GM19025 (cell line): Measurements from ENCODE around the gene KIAA1614.

ENCODE experiments used
- ATAC-seq: cut with Tn5 transposase; IDR thresholded peaks from one replicate; pipeline ENCODE4 v1.9.1; 2021; ENCODE audit warnings: mild to moderate bottlenecking, low read depth, moderate library complexity; ENCODE audit not compliant: unreplicated experiment

The KIAA1614 gene

GRCh38 chr1:180923021-180923841, 10.5 kb downstream of the KIAA1614 start:
- no peak for ATAC-seq

DNA sequence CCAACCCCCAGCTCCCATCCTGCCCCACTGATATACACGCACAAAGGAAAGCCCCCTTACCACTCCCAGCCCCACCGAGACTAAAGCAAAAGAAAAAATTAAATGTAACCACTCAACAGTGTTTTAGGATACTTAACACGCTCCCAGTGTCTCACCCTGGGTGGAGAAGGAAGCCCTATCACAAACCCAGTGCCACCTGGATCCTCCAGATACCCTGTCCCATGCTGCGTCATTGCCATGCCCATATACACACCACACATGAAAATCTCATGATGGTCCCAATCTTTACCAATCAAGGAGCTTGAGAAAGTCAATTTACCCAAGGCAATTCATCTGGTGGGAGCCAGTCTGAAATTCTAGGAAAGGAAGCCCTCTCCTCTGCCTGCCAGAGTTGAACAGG, 11.2 kb downstream of the KIAA1614 start:
- ATAC-seq = no peak

DNA sequence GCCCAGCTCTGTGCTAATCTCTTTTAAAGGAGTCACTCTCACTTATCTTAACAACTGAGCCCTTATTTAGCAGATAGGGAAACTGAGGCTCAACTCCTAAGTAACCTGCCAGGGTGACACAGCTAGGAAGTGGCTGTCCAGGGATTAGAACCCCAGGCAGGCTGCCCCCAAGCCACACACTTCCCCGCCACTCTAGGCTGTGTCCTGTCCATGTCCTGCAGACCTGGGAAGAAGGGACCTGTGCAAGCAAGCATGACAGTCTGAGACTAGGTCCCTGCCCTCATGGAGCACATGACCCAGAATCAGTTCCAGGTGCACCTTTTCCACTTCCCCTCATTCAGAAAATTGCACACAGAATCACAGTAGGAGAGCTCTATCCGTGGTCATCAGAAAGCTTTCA, 12.2 kb downstream of the KIAA1614 start:
- ATAC-seq = no peak

DNA sequence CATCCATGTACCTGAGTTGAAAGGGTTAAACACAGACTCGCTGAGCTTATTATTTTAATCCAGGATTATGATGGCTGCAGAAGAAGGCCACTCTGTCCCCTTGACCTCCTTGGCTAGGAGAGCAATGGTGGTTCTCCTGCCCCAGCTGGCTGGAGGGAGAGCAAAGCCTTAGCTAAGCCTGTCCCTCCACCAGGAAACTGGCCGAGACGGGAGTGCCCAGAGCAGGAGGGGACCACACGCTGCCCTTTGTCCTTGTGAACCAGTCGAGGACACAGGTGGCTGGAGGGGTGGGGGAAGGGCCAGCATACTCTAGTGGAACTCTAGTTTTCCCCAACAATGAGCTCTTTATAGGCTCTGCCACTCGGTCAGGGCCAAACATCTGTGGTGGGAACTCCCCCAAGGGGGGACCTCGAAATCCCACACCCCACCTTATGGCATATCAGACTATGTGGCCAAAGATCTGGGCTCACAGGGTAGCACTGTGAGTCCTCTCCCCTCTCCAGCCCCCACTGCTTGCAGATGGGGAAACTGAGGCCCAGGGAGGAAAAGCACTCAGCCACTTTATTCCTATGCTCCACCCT, 12.9 kb downstream of the KIAA1614 start:
- no peak for ATAC-seq

GRCh38 chr1:180926164-180926981, 13.7 kb downstream of the KIAA1614 start:
- ATAC-seq = no peak

DNA sequence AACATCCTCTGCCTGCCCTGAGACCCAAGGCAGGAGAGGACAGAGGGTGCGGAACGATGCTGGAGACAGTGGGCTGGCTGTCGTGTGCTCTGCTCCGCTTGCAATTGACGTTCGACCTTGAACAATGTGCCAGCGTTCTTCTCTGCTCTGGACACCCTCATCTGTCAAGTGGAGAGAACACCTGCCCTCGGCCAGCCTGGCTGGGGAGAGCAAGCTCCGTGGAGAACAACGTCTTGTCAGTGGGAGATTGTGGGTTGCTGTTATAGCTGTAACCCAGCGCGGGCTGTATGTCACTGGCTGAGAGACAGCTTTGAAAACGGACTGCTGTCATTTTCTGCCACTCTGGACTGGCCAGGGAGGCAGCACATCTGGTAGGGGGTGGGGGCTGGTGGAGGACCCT, 14.7 kb downstream of the KIAA1614 start:
- no peak for ATAC-seq

- ATAC-seq = no peak
Measured at GRCh38 chr1:180927841-180928240, 15.1 kb downstream of the KIAA1614 start.

DNA sequence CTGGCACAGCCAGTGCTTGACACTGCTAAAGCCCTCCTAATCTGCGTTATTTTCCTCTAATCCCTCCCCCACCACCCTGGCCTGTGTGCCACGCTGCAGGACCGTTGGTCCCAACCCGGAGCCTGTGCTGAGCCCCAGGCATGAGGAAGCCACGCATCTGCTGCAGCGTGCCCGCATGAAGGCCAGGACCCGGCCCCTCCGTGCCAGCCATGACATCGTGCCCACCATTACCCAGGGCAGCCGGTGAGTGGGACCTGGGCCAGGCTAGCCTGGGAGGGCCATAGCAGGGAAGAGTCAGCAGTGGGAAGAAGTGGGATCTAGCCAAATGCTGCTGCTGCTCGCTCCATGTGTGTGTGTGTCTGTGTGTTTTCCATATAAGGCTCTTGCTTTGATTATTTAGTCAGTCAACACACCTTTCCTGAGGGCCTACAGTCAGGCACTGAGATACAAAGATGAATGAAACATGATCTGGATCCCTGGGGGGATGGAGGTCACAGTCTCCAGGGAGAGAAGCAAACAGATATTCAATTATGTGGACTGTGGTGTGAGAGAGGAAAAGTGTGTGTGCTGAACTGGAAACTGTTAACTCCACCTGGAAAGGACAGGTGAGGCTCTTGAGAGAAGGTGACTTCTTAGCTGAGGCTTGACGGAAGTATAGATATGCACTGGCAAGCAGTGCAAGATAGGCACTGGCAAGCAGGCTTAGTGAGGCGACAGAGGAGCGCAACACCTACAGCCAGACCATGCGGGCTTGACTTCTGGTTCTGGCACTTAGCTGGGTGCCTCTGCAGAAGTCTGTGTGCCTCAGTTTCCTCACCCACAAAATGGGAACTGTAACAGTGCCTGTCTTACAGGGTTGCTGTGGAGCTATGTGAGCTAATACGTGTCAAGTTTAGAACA, 15.9 kb downstream of the KIAA1614 start:
- ATAC-seq = no peak

GRCh38 chr1:180929389-180929788, 16.7 kb downstream of the KIAA1614 start:
- ATAC-seq = no peak

GRCh38 chr1:180930687-180931086, 18.0 kb downstream of the KIAA1614 start:
- no peak for ATAC-seq

- ATAC-seq = no peak
Measured at GRCh38 chr1:180931529-180931928, 18.8 kb downstream of the KIAA1614 start.

GRCh38 chr1:180932378-180932777, 19.7 kb downstream of the KIAA1614 start:
- no peak for ATAC-seq

- no peak for ATAC-seq
Measured at GRCh38 chr1:180933141-180933540, 20.4 kb downstream of the KIAA1614 start.

GRCh38 chr1:180934563-180934962, 21.9 kb downstream of the KIAA1614 start:
- no peak for ATAC-seq

DNA sequence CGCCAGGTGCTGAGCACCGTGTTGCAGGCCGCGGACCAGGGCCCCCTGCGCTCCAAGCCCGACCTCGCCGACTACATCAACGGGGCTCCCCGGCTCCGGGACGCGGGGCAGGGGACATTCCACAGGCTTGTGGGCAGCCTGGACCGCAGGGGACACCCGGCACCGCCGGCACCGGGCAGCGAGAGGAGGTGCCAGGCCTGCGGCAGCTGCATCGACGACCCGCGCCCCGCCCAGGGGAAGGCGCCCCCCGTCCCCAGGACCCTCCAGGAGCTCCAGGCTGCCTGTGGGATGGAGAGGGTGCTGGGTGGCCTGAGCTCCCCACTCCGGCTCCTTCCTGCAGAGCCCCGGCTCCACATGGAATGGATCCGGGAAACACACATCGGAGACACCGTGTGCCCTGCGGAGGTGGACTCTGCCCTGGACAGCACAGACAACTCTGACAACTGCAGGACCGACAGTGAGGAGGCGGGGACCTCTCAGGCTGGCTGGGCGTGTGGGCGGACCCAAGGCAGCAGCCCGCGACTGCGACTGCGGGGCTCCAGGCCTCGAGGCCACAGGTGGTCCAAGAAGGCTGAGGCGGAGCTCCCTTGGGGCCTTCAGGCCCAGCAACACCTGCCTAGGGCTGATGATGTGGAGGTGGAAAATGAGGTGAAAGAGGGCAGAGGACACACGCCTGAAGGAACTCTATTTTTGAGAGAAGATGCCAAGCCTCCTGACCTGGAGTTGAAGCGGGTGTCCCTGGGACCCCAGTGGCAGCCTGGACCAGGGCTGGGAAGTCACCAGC, 22.8 kb downstream of the KIAA1614 start:
- ATAC-seq = no peak

DNA sequence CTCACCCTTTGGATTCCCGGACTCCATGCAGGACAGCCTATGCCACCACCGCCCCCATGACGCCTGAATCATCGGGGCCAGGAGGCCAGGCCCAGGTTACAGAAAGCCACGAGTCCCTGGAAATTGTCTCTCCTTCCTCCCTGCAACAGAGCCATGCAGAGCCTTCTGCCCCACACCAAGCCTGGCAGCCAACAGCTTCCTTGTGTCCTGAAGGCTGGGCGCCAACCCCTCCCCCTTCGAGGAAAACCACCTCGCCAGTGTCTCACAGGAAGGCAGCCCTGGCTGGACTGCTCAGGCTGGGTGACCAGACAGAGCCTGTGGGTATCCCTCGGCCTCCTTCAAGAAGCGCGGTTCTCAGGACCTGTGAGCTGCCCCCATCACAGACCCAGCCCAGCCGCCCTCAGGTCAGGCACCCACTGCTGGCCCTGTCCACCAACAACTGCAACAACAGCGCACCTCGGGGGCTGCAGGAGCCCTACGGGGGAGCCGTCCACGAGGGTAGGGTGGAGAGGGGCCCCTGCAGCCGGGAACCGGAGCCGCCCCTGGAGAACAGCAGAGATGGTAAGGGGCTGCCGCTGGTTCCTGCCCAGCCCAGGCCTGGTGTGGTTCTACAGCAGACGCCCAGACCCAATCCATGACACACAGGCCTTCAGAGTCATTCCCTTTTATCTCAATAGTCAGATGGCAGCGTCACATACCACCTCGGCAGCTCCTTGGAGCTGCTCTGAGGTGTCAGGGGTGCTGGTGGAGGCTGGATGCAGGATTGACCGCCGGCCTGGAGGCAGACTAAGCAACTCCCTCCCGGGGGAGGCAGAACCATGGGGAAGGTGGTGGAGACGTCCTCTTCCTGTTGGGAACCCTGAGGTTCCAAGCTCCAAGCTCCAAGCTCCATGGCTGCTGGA, 23.7 kb downstream of the KIAA1614 start:
- ATAC-seq = no peak

- ATAC-seq = no peak
Measured at GRCh38 chr1:180937012-180937372, 24.3 kb downstream of the KIAA1614 start.

- no peak for ATAC-seq
Measured at GRCh38 chr1:180937624-180938225, 25.0 kb downstream of the KIAA1614 start.
